Left forelimb (tissue), 1 donor: ENCODE measurements around the gene MARCHF7.

Experiments
- DNase-seq: peaks from one replicate; pipeline ENCODE4 v3.0.0-alpha.2; 2018; ENCODE audit warnings: low spot score

The MARCHF7 gene

GRCh38 chr2:159762075-159762474, 49.8 kb downstream of the MARCHF7 start:
- no peak for DNase-seq
